ENCODE data around the gene SLC12A8.

The SLC12A8 gene

DNA sequence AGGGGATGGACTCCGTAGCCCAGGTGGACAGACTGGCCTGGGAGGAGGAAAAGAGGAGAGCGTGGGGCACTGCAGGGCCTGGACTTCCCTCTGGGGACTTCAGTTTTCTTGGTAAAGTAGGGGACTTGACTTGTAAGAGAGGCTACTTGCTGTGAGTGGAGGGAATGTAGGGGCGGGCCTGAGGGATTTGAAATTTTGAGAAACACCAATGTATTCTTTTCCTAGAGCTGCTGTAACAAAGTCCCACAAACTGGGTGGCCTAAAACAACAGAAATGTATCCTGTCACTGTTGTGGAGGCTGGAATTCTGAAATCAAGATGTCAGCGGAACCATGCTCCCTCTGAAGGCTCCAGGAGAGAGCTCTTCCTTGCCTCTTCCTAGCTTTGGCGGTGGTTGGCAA is 150.9 kb downstream of the SLC12A8 start:
- no peaks in the 10 kb centered on the region for H3K27me3 ChIP-seq
- no peaks in the 10 kb centered on the region for H3K9me3 ChIP-seq
- no peak overlapping the region for H3K4me3 ChIP-seq (ENCODE audit: low read depth, low read length)
- no peak for TF ChIP-seq CTCF (IDR thresholded peaks at IDR 0.05; ENCODE audit: low read depth, low read length)
- H3K4me1 ChIP-seq, result peaks cover 1% of the 10 kb centered on the region; the same call in 1 of the 2 replicates
- DNase-seq, result no peak
- no peaks in the 10 kb centered on the region for H3K36me3 ChIP-seq

DNA sequence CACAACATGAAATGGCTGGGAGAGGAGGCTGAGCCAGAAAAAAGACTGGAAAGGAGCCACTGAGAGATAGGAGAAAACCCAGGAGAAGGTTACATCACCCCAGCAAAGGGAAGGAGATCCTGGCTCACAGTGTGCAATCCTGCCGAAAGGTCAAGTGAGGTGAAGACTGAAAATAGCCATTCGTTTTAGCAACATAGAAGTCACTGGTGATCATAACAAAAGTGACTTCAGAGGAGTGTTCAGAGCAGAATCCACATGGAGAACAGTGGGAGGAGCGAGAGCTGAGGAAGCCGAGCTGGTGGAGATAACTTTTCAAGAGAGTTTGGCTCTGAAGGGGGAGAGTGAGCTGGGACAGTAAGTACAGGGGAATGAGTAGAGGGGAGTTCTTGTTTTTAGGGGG is 151.4 kb downstream of the SLC12A8 start:
- no peak for DNase-seq
- no peak overlapping the region for H3K4me3 ChIP-seq (ENCODE audit: low read depth, low read length)
- H3K9me3 ChIP-seq, result no peaks in the 10 kb centered on the region
- no peaks in the 10 kb centered on the region for H3K27me3 ChIP-seq
- TF ChIP-seq CTCF (IDR thresholded peaks at IDR 0.05; ENCODE audit: low read depth, low read length), result no peak
- H3K4me1 ChIP-seq, result peaks cover 4% of the 10 kb centered on the region; the same call in 1 of the 2 replicates
- no peaks in the 10 kb centered on the region for H3K36me3 ChIP-seq

- peaks cover 4% of the 10 kb centered on the region; the same call in 1 of the 2 replicates for H3K4me1 ChIP-seq
- DNase-seq, result no peak
- peak; percentile 11; the same call in 1 of the 2 replicates for TF ChIP-seq CTCF (IDR thresholded peaks at IDR 0.05; ENCODE audit: low read depth, low read length)
These were observed 152.9 kb downstream of the SLC12A8 start for GRCh38 chr3:125059488-125060245.

GRCh38 chr3:125058959-125059358 is 153.6 kb downstream of the SLC12A8 start:
- no peaks in the 10 kb centered on the region for H3K36me3 ChIP-seq
- no peaks in the 10 kb centered on the region for H3K9me3 ChIP-seq
- no peak for TF ChIP-seq CTCF (IDR thresholded peaks at IDR 0.05; ENCODE audit: low read depth, low read length)
- no peak for DNase-seq
- no peak overlapping the region for H3K4me3 ChIP-seq (ENCODE audit: low read depth, low read length)
- H3K4me1 ChIP-seq, result peaks cover 4% of the 10 kb centered on the region; the same call in 1 of the 2 replicates
- no peaks in the 10 kb centered on the region for H3K27me3 ChIP-seq

More at GRCh38 chr3:125059488-125060245, 152.9 kb downstream of the SLC12A8 start:
- H3K27me3 ChIP-seq, result no peaks in the 10 kb centered on the region
- H3K36me3 ChIP-seq, result no peaks in the 10 kb centered on the region
- no peaks in the 10 kb centered on the region for H3K9me3 ChIP-seq
- H3K4me3 ChIP-seq (ENCODE audit: low read depth, low read length), result no peak overlapping the region

DNA sequence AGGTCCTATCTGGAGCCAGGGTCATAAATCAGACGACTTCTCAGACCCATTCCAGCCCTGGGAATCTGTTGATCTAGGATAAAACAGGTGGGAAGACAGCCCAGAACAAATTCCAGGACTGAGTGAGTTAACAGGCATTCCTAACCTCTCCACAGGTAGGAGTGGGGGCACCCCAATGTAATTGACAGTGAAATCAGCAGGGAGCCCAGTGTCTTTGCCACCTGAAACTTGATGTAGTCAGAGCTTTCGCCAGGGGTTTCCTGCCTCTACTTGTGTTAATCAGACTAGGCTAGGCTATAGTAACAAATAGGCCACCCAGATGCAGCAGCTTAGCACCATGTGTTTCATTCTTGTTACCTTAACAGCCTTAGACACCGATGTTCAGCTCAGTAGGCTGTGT is 154.0 kb downstream of the SLC12A8 start:
- H3K9me3 ChIP-seq, result no peaks in the 10 kb centered on the region
- H3K4me3 ChIP-seq (ENCODE audit: low read depth, low read length), result no peak overlapping the region
- no peak for DNase-seq
- H3K36me3 ChIP-seq, result no peaks in the 10 kb centered on the region
- peaks cover 4% of the 10 kb centered on the region; the same call in 1 of the 2 replicates for H3K4me1 ChIP-seq
- TF ChIP-seq CTCF (IDR thresholded peaks at IDR 0.05; ENCODE audit: low read depth, low read length), result no peak
- no peaks in the 10 kb centered on the region for H3K27me3 ChIP-seq

- Histone ChIP-seq H3K36me3 (no peaks in the 10 kb centered on the region), H3K27me3 (no peaks in the 10 kb centered on the region), H3K4me1 (peaks cover 8% of the 10 kb centered on the region), H3K4me3 (ENCODE audit: low read depth, low read length) (no peak overlapping the region), H3K9me3 (no peaks in the 10 kb centered on the region)
- no peak for DNase-seq
- no peak for TF ChIP-seq CTCF (IDR thresholded peaks at IDR 0.05; ENCODE audit: low read depth, low read length)
These were observed 155.2 kb downstream of the SLC12A8 start for GRCh38 chr3:125057186-125057850.
